ENCODE measurements around the gene CYTIP.
"Not testable (repeated sequence)": the region's sequence is repeated elsewhere in the genome, so short reads cannot be mapped to it uniquely, and the experiment has no call there.

The CYTIP gene

DNA sequence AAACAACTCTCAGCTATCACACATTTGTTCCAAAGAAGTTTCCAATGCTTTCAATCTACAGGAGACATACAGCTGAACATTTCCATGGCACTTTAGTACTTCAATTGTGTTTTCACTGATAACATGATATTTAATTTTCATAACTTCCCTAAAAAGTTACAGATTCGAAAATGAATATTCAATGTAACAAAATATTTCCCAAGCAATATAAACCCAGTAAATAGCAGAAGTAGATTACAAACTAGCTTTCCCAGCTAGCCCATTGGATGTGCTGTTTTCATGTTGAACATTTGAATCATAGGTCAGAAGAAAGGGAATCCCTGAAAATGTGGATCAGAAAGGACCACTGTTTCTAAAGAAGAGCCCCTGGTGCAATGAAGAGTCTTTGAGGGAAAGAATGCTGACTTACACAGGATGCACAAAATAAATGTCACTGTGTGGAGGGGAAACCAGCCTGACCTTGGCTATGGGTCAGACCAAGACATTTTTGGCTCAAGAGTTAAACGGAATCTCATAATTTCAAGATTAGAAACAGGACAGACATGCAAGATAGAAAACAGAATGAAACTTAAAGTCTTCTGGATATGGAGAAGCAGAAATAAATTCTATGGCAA, 22.5 kb downstream of the CYTIP start:
- FAIRE-seq, result no peak
- TF ChIP-seq POLR2A (IDR thresholded peaks at IDR 0.05; ENCODE audit: low read depth, low read length), result no peak; the same call in 1 of the 2 replicates
- no peak for TF ChIP-seq TAF1 (IDR thresholded peaks at IDR 0.05; ENCODE audit: borderline replicate concordance, low read depth, low read length)
- TF ChIP-seq POLR2AphosphoS5 (IDR thresholded peaks at IDR 0.05; ENCODE audit: low read depth, low read length), result no peak
- DNase-seq (ENCODE audit: insufficient read length), result no peak

- DNase-seq (ENCODE audit: insufficient read length) (no peak), FAIRE-seq (peak; percentile 88)
- TF ChIP-seq TAF1 (IDR thresholded peaks at IDR 0.05; ENCODE audit: borderline replicate concordance, low read depth, low read length), result no peak
- peak; percentile 46; the same call in 1 of the 2 replicates for TF ChIP-seq POLR2AphosphoS5 (IDR thresholded peaks at IDR 0.05; ENCODE audit: low read depth, low read length)
- TF ChIP-seq POLR2A (IDR thresholded peaks at IDR 0.05; ENCODE audit: low read depth, low read length), result peak; percentile 22; the same call in 1 of the 2 replicates
These were observed 23.0 kb downstream of the CYTIP start for GRCh38 chr2:157420771-157421323.

GRCh38 chr2:157419031-157419575, 24.8 kb downstream of the CYTIP start:
- FAIRE-seq (peak; percentile 24), DNase-seq (ENCODE audit: insufficient read length) (no peak)
- TF ChIP-seq POLR2A (IDR thresholded peaks at IDR 0.05; ENCODE audit: low read depth, low read length) (no peak), TAF1 (IDR thresholded peaks at IDR 0.05; ENCODE audit: borderline replicate concordance, low read depth, low read length) (no peak), POLR2AphosphoS5 (IDR thresholded peaks at IDR 0.05; ENCODE audit: low read depth, low read length) (peak; percentile 14; the same call in 1 of the 2 replicates)

DNA sequence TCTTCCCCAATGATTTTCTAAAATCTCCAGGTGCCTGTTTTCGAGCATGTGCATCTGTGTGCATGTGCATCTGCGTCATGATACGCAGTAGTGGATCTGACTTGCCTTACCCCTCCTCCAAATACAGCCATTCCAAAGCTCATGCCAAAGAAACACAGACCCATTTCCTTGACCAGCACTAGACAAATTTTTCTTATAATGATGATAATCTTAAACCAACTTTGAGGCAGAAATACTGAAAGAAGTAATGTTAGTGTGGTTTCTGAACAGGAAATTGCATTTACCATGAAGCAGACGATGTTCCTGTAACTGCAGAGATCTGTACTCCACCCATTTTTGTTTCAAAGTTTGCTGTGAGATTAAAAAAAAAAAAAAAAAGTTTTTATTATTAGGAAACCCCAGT, 25.6 kb downstream of the CYTIP start:
- no peak for DNase-seq (ENCODE audit: insufficient read length)
- no peak for TF ChIP-seq TAF1 (IDR thresholded peaks at IDR 0.05; ENCODE audit: borderline replicate concordance, low read depth, low read length)
- no peak for TF ChIP-seq POLR2A (IDR thresholded peaks at IDR 0.05; ENCODE audit: low read depth, low read length)
- FAIRE-seq, result peak; percentile 24

DNA sequence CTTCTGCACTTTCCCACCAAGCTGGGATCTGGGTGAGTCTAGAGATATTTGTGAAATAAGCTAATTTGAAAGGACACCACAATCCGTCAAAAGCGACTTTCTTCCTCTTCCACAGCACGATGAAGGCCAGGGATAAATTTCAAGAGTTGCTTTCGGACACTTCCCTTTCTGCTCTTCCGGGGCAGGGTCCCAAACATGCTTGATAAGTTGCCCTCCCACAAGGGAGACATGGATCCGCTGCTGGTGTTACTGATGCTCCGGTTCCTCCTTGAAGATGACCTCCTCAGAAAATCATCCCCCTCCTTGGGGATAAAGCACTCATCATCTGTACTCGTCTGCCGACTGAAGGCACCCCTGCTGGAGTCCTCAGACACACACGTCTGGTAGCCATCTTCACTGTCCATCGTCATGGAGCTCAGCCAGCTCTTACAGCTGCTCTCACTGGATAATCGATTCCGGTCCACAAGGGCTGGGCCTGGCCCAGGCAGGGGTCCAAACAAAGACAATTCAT, 28.2 kb downstream of the CYTIP start:
- FAIRE-seq, result peak; percentile 60
- no peak for TF ChIP-seq POLR2AphosphoS5 (IDR thresholded peaks at IDR 0.05; ENCODE audit: low read depth, low read length)
- peak; percentile 25; the same call in 1 of the 2 replicates for TF ChIP-seq POLR2A (IDR thresholded peaks at IDR 0.05; ENCODE audit: low read depth, low read length)
- TF ChIP-seq TAF1 (IDR thresholded peaks at IDR 0.05; ENCODE audit: borderline replicate concordance, low read depth, low read length), result no peak

GRCh38 chr2:157414050-157414449, 29.8 kb downstream of the CYTIP start:
- no peak for TF ChIP-seq TAF1 (IDR thresholded peaks at IDR 0.05; ENCODE audit: borderline replicate concordance, low read depth, low read length)
- peak; percentile 38; the same call in 1 of the 2 replicates for TF ChIP-seq POLR2A (IDR thresholded peaks at IDR 0.05; ENCODE audit: low read depth, low read length)
- peak; percentile 70; the same call in 1 of the 2 replicates for TF ChIP-seq POLR2AphosphoS5 (IDR thresholded peaks at IDR 0.05; ENCODE audit: low read depth, low read length)
- DNase-seq (ENCODE audit: insufficient read length) (no peak), FAIRE-seq (no peak)

More for the DNA sequence above, 28.2 kb downstream of the CYTIP start:
- DNase-seq (ENCODE audit: insufficient read length), result no peak

DNA sequence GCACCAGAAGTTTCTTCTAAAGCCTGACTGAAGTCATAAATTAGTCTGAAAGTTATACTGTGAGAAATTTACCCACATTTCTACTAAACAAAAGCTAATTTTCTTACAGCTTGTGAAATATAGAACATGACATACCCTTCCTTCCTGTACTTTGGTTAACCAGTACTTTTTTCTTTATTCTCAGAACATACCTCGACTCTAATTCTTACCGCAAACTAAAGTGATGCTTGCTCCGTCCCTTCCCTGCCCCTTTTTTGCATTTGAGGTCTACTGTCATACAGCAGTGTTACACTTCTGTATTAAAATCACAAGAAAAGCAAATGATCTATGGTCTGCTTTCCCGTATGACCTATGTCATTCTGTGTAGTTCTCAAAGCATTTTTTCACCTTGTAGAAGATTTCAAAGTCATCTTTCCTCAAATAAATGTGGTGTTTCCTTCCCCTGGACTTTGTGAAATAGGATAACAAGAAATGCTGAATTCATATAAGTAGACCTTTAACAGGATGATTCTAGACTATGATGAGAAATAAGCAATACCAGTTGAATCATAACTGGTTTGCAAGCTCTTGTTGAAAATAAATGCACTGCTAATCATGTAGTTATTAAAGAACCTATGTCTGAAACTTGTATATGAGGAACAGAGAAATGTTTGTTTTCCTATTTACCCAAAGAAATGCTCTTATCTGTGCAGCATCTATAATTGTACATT, 30.4 kb downstream of the CYTIP start:
- TF ChIP-seq POLR2A (IDR thresholded peaks at IDR 0.05; ENCODE audit: low read depth, low read length) (no peak; the same call in 1 of the 2 replicates), POLR2AphosphoS5 (IDR thresholded peaks at IDR 0.05; ENCODE audit: low read depth, low read length) (peak; percentile 41; the same call in 1 of the 2 replicates), TAF1 (IDR thresholded peaks at IDR 0.05; ENCODE audit: borderline replicate concordance, low read depth, low read length) (no peak)
- DNase-seq (ENCODE audit: insufficient read length) (no peak), FAIRE-seq (peak; percentile 91)

GRCh38 chr2:157411624-157412336, 32.1 kb downstream of the CYTIP start:
- DNase-seq (ENCODE audit: insufficient read length) (no peak), FAIRE-seq (no peak)
- TF ChIP-seq POLR2AphosphoS5 (IDR thresholded peaks at IDR 0.05; ENCODE audit: low read depth, low read length) (peak; percentile 76), TAF1 (IDR thresholded peaks at IDR 0.05; ENCODE audit: borderline replicate concordance, low read depth, low read length) (no peak), POLR2A (IDR thresholded peaks at IDR 0.05; ENCODE audit: low read depth, low read length) (no peak)

DNA sequence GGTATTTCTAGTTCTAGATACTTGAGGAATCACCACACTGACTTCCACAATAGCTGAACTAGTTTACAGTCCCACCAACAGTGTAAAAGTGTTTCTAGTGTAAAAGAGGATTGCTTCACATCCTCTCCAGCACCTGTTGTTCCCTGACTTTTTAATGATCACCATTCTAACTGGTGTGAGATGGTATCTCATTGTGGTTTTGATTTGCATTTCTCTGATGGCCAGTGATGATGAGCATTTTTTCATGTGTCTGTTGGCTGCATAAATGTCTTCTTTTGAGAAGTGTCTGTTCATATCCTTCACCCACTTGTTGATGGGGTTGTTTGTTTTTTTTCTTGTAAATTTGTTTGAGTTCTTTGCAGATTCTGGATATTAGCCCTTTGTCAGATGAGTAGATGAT, 38.5 kb downstream of the CYTIP start:
- not testable (repeated sequence) for DNase-seq (ENCODE audit: insufficient read length); FAIRE-seq

DNA sequence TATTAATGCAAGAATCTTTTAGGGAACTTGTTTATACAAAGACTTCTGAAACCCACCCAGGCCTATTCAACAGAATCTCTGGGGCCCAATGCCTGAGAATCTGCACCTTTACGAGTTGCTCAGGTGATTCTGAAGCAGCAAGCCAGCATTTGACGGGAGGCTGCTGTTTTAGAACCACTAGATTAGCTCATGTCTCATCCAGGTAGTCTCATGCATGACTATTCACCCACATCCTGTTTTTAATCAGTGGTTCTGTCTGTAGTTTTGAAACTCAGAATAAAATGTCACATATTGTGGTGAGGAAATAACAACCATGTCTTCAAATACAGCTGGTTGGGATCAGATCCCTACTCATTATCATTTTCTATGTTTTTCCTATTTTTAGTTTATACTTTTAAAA, 39.5 kb downstream of the CYTIP start:
- TF ChIP-seq TAF1 (IDR thresholded peaks at IDR 0.05; ENCODE audit: borderline replicate concordance, low read depth, low read length), result no peak
- TF ChIP-seq POLR2A (IDR thresholded peaks at IDR 0.05; ENCODE audit: low read depth, low read length), result no peak
- TF ChIP-seq POLR2AphosphoS5 (IDR thresholded peaks at IDR 0.05; ENCODE audit: low read depth, low read length), result no peak
- FAIRE-seq (peak; percentile 95), DNase-seq (ENCODE audit: insufficient read length) (peak; percentile 12)

DNA sequence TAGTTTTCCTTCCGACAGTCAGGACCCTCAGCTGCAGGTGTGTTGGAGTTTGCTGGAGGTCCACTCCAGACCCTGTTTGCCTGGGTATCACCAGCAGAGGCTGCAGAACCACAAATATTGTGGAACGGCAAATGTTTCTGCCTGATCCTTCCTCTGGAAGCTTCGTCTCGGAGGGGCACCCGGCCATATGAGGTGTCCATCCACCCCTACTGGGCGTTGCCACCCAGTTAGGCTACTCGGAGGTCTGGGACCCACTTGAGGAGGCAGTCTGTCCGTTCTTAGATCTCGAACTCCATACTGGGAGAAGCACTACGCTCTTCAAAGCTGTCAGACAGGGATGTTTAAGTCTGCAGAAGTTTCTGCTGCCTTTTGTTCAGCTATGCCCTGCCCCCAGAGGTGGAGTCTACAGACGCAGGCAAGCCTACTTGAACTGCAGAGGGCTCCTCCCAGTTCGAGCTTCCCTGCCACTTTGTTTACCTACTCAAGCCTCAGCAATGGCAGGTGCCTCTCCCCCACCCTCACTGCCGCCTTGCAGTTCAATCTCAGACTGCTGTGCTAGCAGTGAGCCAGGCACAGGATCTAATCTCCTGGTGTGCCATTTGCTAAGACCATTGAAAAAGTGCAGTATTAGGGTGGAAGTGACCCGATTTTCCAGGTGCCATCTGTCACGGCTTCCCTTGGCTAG, 40.9 kb downstream of the CYTIP start:
- FAIRE-seq; DNase-seq (ENCODE audit: insufficient read length): not testable (repeated sequence)
